GM23248 (cell line): ENCODE results near the gene ZNF579. TPM values are rescaled to one million over a fixed set of nuclear protein-coding genes. Genes with fewer than 3 reads are reported as not detected.

Experiments
- DNase-seq: peaks from one replicate; pipeline ENCODE4 v3.0.0-alpha.2; 2015
- H2AFZ ChIP-seq: fragments of 200-600 bp; sonication (generic); 2 replicates; pipeline ENCODE4 v1.6.1; 2016; ENCODE audit warnings: antibody characterized with exemption
- H3F3A ChIP-seq: fragments of 200-600 bp; sonication (generic); 2 replicates; pipeline ENCODE4 v1.6.1; 2016; ENCODE audit warnings: mild to moderate bottlenecking, antibody characterized with exemption, mixed run types; ENCODE audit not compliant: insufficient read depth
- H3K27ac ChIP-seq: fragments of 200-600 bp; sonication (generic); 2 replicates; pipeline ENCODE4 v1.5.1; 2016; ENCODE audit warnings: mild to moderate bottlenecking
- H3K27me3 ChIP-seq: fragments of 200-600 bp; sonication (generic); replicated peaks from 2 replicates; pipeline ENCODE4 v1.6.1; 2016; ENCODE audit warnings: mild to moderate bottlenecking; ENCODE audit not compliant: insufficient read depth
- H3K36me3 ChIP-seq: fragments of 200-600 bp; sonication (generic); 2 replicates; pipeline ENCODE4 v1.6.1; 2016; ENCODE audit warnings: low read depth, mild to moderate bottlenecking
- H3K4me1 ChIP-seq: fragments of 200-600 bp; sonication (generic); 2 replicates; pipeline ENCODE4 v1.6.1; 2016; ENCODE audit warnings: mild to moderate bottlenecking; ENCODE audit not compliant: insufficient read depth
- H3K4me2 ChIP-seq: fragments of 200-600 bp; sonication (generic); one replicate; pipeline ENCODE4 v1.6.1; 2016; ENCODE audit warnings: mild to moderate bottlenecking; ENCODE audit not compliant: unreplicated experiment
- H3K4me3 ChIP-seq: fragments of 200-600 bp; sonication (generic); 2 replicates; pipeline ENCODE4 v1.5.1; 2016; ENCODE audit warnings: mild to moderate bottlenecking
- H3K79me2 ChIP-seq: fragments of 200-600 bp; sonication (generic); 2 replicates; pipeline ENCODE4 v1.6.1; 2016; ENCODE audit warnings: mild to moderate bottlenecking; ENCODE audit not compliant: insufficient read depth
- H3K9ac ChIP-seq: fragments of 200-600 bp; sonication (generic); 2 replicates; pipeline ENCODE4 v1.6.1; 2016; ENCODE audit warnings: mild to moderate bottlenecking
- H3K9me2 ChIP-seq: fragments of 200-600 bp; sonication (generic); 2 replicates; pipeline ENCODE4 v1.6.1; 2016; ENCODE audit warnings: mixed run types, mild to moderate bottlenecking, moderate library complexity; ENCODE audit not compliant: insufficient read depth
- H3K9me3 ChIP-seq: fragments of 200-600 bp; sonication (generic); one replicate; pipeline ENCODE4 v1.6.1; 2017; ENCODE audit warnings: low read depth
- H4K20me1 ChIP-seq: fragments of 200-600 bp; sonication (generic); 2 replicates; pipeline ENCODE4 v1.6.0; 2016; ENCODE audit not compliant: insufficient read depth
- EZH2 ChIP-seq: fragments of 200-600 bp; sonication (generic); IDR thresholded peaks from 2 replicates; pipeline ENCODE4 v1.6.1; 2018; ENCODE audit warnings: antibody characterized with exemption, mild to moderate bottlenecking; ENCODE audit not compliant: insufficient read depth, poor library complexity, severe bottlenecking
- EZH2phosphoT487 ChIP-seq: fragments of 200-600 bp; sonication (generic); IDR thresholded peaks from 2 replicates; pipeline ENCODE4 v1.6.1; 2018; ENCODE audit warnings: antibody characterized with exemption, moderate library complexity, mild to moderate bottlenecking, low read depth; ENCODE audit not compliant: insufficient read depth
- WGBS, 2 experiments: methylation state at CpG; one replicate each; pipeline ENCODE4 v1.1.6; 2015 to 2017; ENCODE audit warnings: low lambda C conversion rate in 2 of 2, low coverage in 1 of 2; ENCODE audit errors: missing lambda C conversion rate in 2 of 2; 5-methylcytosine and 5-hydroxymethylcytosine counted together
- in situ Hi-C: fragments of 300-500 bp; cut with MboI; formaldehyde crosslinking; loops from 2 replicates; pipeline ENCODE4 v1.15.0; 2020
- polyA plus RNA-seq: library from polyadenylated mRNA; unstranded; fragments of >200 nt; fragmentation: Nextera tagmentation; extraction: Ambion mirVana; gene quantifications from 2 replicates; pipeline ENCODE4 v1.2.1, GENCODE V29; 2016
- total RNA-seq: library from RNA; depleted of rRNA; stranded (reverse); fragments of >200 nt; shearing (Covaris generic); gene quantifications from 2 replicates; pipeline ENCODE4 v1.2.3, GENCODE V29; 2014

Gene ZNF579
- total and polyA plus RNA-seq, 2 experiments from 2014 or later, result 1.8 to 7.9 TPM

- Histone ChIP-seq H3K9me3 (no peaks in the 10 kb centered on the region), H3F3A (0 out of 2 replicates have a peak, but pooled peaks cover 3% of the 10 kb centered on the region), H3K79me2 (no peaks in the 10 kb centered on the region), H3K27ac (no peak overlapping the region), H3K36me3 (no peaks in the 10 kb centered on the region), H3K4me1 (no peaks in the 10 kb centered on the region), H3K9me2 (no peaks in the 10 kb centered on the region), H3K4me3 (no peak overlapping the region), H3K9ac (no peak overlapping the region), H3K27me3 (no peaks in the 10 kb centered on the region), H3K4me2 (no peak overlapping the region), H2AFZ (no peak overlapping the region), H4K20me1 (no peaks in the 10 kb centered on the region)
- no peak for DNase-seq
- TF ChIP-seq EZH2phosphoT487, result no peak
- no peak for TF ChIP-seq EZH2
- 76 to 79% methylated on average over 4 of the region's 4 CpGs for WGBS, 2 experiments
- in situ Hi-C loops, result no loop called here
These were observed 14.4 kb upstream of the ZNF579 start for GRCh38 chr19:55594996-55595545.

GRCh38 chr19:55593096-55593772 lies 12.6 kb upstream of the ZNF579 start:
- Histone ChIP-seq H4K20me1 (no peaks in the 10 kb centered on the region), H3K4me1 (no peaks in the 10 kb centered on the region), H3K27ac (no peak overlapping the region), H3K9me3 (no peaks in the 10 kb centered on the region), H3K4me3 (no peak overlapping the region), H3K9me2 (no peaks in the 10 kb centered on the region), H3K36me3 (no peaks in the 10 kb centered on the region), H2AFZ (no peak overlapping the region), H3K4me2 (no peak overlapping the region), H3K79me2 (no peaks in the 10 kb centered on the region), H3F3A (no peaks in the 10 kb centered on the region), H3K27me3 (no peaks in the 10 kb centered on the region), H3K9ac (no peak overlapping the region)
- TF ChIP-seq EZH2, result no peak
- TF ChIP-seq EZH2phosphoT487, result no peak
- WGBS, 2 experiments, result 90 to 96% methylated on average over 26 to 68 of the region's 68 CpGs
- DNase-seq, result no peak
- in situ Hi-C loops, result no loop called here

DNA sequence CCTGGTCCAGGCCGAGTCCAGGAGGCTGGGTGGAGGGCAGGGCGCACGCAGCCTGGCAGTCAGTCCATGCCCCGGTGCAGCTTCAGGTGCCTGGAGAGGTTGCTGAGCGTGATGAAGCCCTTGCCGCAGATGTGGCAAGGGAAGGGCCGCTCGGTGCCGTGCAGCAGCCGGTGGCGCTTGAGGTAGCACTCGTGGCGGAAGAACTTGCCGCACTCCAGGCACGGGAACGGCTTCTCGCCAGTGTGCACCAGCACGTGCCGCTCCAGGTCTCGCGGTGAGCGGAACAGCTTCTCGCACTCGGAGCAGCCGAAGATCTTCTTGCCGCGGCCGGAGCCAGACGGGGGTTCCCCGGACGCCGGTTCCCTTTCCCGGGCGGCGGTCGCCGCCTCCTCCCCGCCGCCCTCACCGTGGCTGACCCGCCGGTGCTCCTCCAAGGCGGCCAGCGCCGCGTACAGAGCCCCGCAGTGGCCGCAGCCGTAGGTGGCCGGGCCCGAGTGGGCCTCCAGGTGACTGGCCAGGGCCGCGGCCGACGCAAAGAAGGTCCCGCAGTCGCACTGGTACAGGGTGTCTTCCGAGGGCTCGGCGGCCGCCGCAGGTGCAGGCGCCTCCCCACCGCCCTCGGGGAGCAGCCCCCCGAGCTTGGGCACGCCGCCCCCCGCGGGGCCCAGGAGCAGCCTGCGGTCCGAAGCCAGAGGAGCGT lies 11.9 kb upstream of the ZNF579 start:
- Histone ChIP-seq H3K4me2 (no peak overlapping the region), H2AFZ (no peak overlapping the region), H3K9ac (no peak overlapping the region), H3F3A (no peaks in the 10 kb centered on the region), H3K27ac (no peak overlapping the region), H3K36me3 (no peaks in the 10 kb centered on the region), H3K9me2 (no peaks in the 10 kb centered on the region), H3K79me2 (no peaks in the 10 kb centered on the region), H3K4me1 (no peaks in the 10 kb centered on the region), H4K20me1 (no peaks in the 10 kb centered on the region), H3K4me3 (no peak overlapping the region), H3K27me3 (no peaks in the 10 kb centered on the region), H3K9me3 (no peaks in the 10 kb centered on the region)
- no peak for TF ChIP-seq EZH2
- TF ChIP-seq EZH2phosphoT487, result no peak
- 88 to 97% methylated on average over 26 to 73 of the region's 73 CpGs for WGBS, 2 experiments
- in situ Hi-C loops, result no loop called here
- DNase-seq, result no peak

GRCh38 chr19:55591555-55591954 lies 10.9 kb upstream of the ZNF579 start:
- H3F3A ChIP-seq, result no peaks in the 10 kb centered on the region
- no peaks in the 10 kb centered on the region for H3K9me3 ChIP-seq
- DNase-seq, result no peak
- no peaks in the 10 kb centered on the region for H4K20me1 ChIP-seq
- H3K36me3 ChIP-seq, result no peaks in the 10 kb centered on the region
- in situ Hi-C loops, result no loop called here
- H3K9me2 ChIP-seq, result no peaks in the 10 kb centered on the region
- H3K9ac ChIP-seq, result no peak overlapping the region
- no peaks in the 10 kb centered on the region for H3K79me2 ChIP-seq
- H3K4me3 ChIP-seq, result no peak overlapping the region
- H2AFZ ChIP-seq, result no peak overlapping the region
- no peaks in the 10 kb centered on the region for H3K27me3 ChIP-seq
- H3K4me2 ChIP-seq, result no peak overlapping the region
- H3K27ac ChIP-seq, result no peak overlapping the region
- WGBS, 2 experiments, result 92 to 94% methylated on average over 10 of the region's 10 CpGs
- TF ChIP-seq EZH2phosphoT487, result no peak
- no peak for TF ChIP-seq EZH2
- no peaks in the 10 kb centered on the region for H3K4me1 ChIP-seq
